ENCODE measurements around the gene PLCB4.

PLCB4 gene

DNA sequence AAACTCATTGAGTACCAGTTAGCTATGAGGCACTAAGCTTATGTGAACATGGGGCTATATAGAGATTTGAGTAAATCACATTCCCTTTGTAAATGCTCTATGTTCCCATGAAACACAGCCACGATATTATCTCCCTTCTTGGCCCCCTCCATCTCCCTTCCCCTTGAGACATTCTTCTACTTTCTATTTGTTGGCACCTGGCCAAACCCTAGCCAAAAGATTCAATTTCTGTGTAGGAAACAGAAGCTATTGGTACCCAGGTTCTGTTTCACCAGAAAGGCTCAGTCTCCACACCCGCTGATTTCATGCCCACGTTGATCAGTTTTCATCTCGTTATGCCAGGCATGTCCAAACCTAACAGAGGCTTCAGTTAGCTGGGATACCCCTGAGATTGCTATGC lies 300.0 kb downstream of the PLCB4 start:
- POLR2A ChIA-PET = no interaction called here
- Histone ChIP-seq H3K4me3 (ENCODE audit: low read depth, low read length) (no peak overlapping the region), H3K4me1 (ENCODE audit: control insufficient read depth, insufficient read depth, low read length) (peaks cover 4% of the 10 kb centered on the region), H3K36me3 (ENCODE audit: control insufficient read depth in 2 of 2, insufficient read depth in 1 of 2, low read length in 2 of 2) (no peaks in the 10 kb centered on the region), H3K27ac (ENCODE audit: extremely low read depth, low read depth, low read length) (no peak overlapping the region), H3K9me3 (ENCODE audit: control insufficient read depth, insufficient read depth, low read depth, low read length) (no peaks in the 10 kb centered on the region)
- CTCF ChIA-PET = interaction anchor here (0.6 to 1.8 kb wide), 4 partner anchors 24 to 1234 kb away, joined by 3 to 10 read pairs (median 3); no protein-coding TSS in a partner anchor
- TF ChIP-seq PRDM1 (tag by site-specific recombination; IDR thresholded peaks at IDR 0.05) (no peak), ZNF133 (tag by site-specific recombination; IDR thresholded peaks at IDR 0.05) (no peak), EGR2 (tag by site-specific recombination; IDR thresholded peaks at IDR 0.05; ENCODE audit: low read depth) (no peak), IKZF3 (tag by site-specific recombination; IDR thresholded peaks at IDR 0.05) (no peak), ZNF548 (tag by site-specific recombination; IDR thresholded peaks at IDR 0.05) (no peak), ZNF2 (tag by site-specific recombination; IDR thresholded peaks at IDR 0.05) (no peak), ZNF404 (tag by site-specific recombination; IDR thresholded peaks at IDR 0.05) (no peak), ZFP3 (tag by site-specific recombination; IDR thresholded peaks at IDR 0.05; ENCODE audit: low read depth) (no peak), OVOL3 (tag by site-specific recombination; IDR thresholded peaks at IDR 0.05) (no peak), ZNF184 (tag by site-specific recombination; IDR thresholded peaks at IDR 0.05) (no peak), ZNF701 (tag by site-specific recombination; IDR thresholded peaks at IDR 0.05) (no peak), ZNF660 (tag by site-specific recombination; IDR thresholded peaks at IDR 0.05) (no peak)
- TF ChIP-seq, protein P1, sequence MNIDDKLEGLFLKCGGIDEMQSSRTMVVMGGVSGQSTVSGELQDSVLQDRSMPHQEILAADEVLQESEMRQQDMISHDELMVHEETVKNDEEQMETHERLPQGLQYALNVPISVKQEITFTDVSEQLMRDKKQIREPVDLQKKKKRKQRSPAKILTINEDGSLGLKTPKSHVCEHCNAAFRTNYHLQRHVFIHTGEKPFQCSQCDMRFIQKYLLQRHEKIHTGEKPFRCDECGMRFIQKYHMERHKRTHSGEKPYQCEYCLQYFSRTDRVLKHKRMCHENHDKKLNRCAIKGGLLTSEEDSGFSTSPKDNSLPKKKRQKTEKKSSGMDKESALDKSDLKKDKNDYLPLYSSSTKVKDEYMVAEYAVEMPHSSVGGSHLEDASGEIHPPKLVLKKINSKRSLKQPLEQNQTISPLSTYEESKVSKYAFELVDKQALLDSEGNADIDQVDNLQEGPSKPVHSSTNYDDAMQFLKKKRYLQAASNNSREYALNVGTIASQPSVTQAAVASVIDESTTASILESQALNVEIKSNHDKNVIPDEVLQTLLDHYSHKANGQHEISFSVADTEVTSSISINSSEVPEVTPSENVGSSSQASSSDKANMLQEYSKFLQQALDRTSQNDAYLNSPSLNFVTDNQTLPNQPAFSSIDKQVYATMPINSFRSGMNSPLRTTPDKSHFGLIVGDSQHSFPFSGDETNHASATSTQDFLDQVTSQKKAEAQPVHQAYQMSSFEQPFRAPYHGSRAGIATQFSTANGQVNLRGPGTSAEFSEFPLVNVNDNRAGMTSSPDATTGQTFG (tag by site-specific recombination; IDR thresholded peaks at IDR 0.05; ENCODE audit: borderline replicate concordance) = no peak
- TF ChIP-seq, protein P2, sequence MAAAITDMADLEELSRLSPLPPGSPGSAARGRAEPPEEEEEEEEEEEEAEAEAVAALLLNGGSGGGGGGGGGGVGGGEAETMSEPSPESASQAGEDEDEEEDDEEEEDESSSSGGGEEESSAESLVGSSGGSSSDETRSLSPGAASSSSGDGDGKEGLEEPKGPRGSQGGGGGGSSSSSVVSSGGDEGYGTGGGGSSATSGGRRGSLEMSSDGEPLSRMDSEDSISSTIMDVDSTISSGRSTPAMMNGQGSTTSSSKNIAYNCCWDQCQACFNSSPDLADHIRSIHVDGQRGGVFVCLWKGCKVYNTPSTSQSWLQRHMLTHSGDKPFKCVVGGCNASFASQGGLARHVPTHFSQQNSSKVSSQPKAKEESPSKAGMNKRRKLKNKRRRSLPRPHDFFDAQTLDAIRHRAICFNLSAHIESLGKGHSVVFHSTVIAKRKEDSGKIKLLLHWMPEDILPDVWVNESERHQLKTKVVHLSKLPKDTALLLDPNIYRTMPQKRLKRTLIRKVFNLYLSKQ (tag by site-specific recombination; IDR thresholded peaks at IDR 0.05; ENCODE audit: borderline replicate concordance) = no peak
- TF ChIP-seq, protein P3, sequence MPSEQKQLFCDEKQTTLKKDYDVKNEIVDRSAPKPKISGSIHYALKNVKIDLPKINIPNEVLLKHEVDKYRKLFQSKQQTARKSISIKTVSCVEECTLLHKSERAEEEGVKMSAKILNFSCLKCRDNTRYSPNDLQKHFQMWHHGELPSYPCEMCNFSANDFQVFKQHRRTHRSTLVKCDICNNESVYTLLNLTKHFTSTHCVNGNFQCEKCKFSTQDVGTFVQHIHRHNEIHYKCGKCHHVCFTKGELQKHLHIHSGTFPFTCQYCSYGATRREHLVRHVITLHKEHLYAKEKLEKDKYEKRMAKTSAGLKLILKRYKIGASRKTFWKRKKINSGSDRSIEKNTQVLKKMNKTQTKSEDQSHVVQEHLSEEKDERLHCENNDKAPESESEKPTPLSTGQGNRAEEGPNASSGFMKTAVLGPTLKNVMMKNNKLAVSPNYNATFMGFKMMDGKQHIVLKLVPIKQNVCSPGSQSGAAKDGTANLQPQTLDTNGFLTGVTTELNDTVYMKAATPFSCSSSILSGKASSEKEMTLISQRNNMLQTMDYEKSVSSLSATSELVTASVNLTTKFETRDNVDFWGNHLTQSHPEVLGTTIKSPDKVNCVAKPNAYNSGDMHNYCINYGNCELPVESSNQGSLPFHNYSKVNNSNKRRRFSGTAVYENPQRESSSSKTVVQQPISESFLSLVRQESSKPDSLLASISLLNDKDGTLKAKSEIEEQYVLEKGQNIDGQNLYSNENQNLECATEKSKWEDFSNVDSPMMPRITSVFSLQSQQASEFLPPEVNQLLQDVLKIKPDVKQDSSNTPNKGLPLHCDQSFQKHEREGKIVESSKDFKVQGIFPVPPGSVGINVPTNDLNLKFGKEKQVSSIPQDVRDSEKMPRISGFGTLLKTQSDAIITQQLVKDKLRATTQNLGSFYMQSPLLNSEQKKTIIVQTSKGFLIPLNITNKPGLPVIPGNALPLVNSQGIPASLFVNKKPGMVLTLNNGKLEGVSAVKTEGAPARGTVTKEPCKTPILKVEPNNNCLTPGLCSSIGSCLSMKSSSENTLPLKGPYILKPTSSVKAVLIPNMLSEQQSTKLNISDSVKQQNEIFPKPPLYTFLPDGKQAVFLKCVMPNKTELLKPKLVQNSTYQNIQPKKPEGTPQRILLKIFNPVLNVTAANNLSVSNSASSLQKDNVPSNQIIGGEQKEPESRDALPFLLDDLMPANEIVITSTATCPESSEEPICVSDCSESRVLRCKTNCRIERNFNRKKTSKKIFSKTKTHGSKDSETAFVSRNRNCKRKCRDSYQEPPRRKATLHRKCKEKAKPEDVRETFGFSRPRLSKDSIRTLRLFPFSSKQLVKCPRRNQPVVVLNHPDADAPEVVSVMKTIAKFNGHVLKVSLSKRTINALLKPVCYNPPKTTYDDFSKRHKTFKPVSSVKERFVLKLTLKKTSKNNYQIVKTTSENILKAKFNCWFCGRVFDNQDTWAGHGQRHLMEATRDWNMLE (tag by site-specific recombination; conservative IDR thresholded peaks at IDR 0.05; ENCODE audit: low read depth) = no peak

DNA sequence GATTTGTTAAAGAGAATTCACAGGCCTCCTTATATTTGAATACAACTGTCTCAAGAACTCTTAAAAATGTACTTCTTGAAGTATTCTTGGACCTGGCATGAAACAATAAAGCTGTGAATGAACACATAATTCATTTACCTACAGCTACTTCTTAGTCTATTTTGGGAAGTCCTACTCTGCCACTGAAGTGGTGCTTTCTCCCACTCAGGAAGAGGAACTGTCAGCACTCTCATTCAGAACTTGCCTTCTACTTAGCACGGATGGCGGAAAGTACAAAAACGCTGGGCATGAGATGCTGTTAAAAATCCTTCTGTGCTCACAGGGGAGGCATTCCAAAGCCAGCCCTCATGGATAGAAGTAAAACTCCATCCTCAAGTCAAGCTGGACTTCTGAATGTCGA lies 300.7 kb downstream of the PLCB4 start:
- ChIA-PET POLR2A (no interaction called here), CTCF (interaction anchor here (1.2 kb wide), 1 partner anchor 38 kb away, joined by 3 read pairs; no protein-coding TSS in a partner anchor)
- Histone ChIP-seq H3K4me1 (ENCODE audit: control insufficient read depth, insufficient read depth, low read length) (peaks cover 11% of the 10 kb centered on the region), H3K4me3 (ENCODE audit: low read depth, low read length) (no peak overlapping the region), H3K36me3 (ENCODE audit: control insufficient read depth in 2 of 2, insufficient read depth in 1 of 2, low read length in 2 of 2) (no peaks in the 10 kb centered on the region), H3K27ac (ENCODE audit: extremely low read depth, low read depth, low read length) (no peak overlapping the region), H3K9me3 (ENCODE audit: control insufficient read depth, insufficient read depth, low read depth, low read length) (no peaks in the 10 kb centered on the region)
- TF ChIP-seq ZNF530 (tag by site-specific recombination; IDR thresholded peaks at IDR 0.05; ENCODE audit: low read depth) = no peak
- TF ChIP-seq ZNF473 (tag by site-specific recombination; IDR thresholded peaks at IDR 0.05) = no peak
- TF ChIP-seq MEIS1 (CRISPR knock-in tag; IDR thresholded peaks at IDR 0.05; ENCODE audit: borderline replicate concordance) = no peak
- no peak for TF ChIP-seq ZNF140 (tag by site-specific recombination; IDR thresholded peaks at IDR 0.05)
- no peak for TF ChIP-seq ZNF248 (tag by site-specific recombination; IDR thresholded peaks at IDR 0.05)

Measured in HEK293 (cell line).